ENCODE measurements around the gene FAM193A. TPM values are rescaled to one million over a fixed set of nuclear protein-coding genes. Genes with fewer than 3 reads are reported as not detected.
"Not testable (repeated sequence)": the region's sequence is repeated elsewhere in the genome, so short reads cannot be mapped to it uniquely, and the experiment has no call there.

FAM193A gene
- polyA plus RNA-seq, 6 donors from 2014 or later = 1.5 to 5.9 (median 2.2) TPM

DNA sequence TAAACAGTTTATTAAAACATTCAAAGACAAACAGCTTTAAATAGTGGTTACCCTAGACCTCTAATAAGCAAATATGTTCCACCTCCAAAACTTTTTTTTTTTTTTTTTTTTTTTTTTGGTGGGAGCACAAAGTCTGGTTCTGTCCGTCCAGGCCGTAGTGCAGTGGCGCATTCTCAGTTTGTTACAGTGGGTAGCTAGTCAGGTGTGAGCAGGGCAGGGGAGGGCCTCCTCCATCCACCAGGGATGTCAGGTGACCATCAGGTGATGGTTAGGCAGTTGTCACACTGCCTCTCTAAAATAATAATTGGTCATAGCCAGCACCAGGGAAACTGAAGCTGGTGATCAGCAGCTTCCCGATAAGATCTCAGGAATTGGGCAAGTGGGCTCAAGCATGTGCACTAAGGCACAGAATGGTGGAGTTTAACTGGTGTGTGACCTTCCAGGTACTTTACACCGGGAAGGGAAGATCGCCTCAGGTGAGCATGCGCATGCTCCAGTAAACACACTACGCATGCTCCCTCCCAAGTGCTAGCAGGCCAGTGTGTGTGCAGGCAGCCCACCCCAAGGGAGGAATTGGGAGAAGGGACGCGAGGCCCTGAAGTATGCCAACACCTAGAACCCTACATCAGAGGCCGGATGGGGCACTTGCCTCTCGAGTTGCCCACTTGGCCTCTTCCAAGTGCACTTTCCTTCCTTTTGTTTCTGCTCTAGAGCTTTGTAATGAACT lies 192.5 kb downstream of the FAM193A start:
- no peaks in the 10 kb centered on the region for H3K9me3 Mint-ChIP-seq
- no peak for DNase-seq
- H3K36me3 Mint-ChIP-seq = peaks cover 4 to 13% of the 10 kb centered on the region in 2 donors
- H3K4me3 Mint-ChIP-seq = no peak overlapping the region
- no peak for ATAC-seq (ENCODE audit: low read depth in 2 of 2)
- H3K27me3 Mint-ChIP-seq = no peaks in the 10 kb centered on the region
- peak overlapping the region in 3 of 6 donors; percentile 33 to 57 (median 37) for H3K27ac Mint-ChIP-seq
- peaks cover 3 to 4% (median 3%) of the 10 kb centered on the region in 3 donors for H3K4me1 Mint-ChIP-seq

DNA sequence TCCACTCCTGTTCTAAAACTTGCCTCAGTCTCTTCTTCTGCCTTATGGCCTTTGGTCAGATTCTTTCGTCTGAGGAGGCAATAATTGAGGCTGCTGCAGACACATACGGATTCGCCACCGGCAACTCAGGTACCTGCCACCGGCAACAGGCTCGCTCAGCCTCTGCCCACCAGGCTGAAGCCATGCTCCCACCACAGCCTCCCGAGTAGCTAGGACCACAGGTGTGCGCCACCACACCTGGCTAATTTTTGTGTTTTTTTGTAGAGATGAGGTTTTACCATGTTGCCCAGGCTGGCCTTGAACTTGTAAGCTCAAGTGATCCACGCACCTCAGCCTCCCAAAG lies 193.1 kb downstream of the FAM193A start:
- peaks cover 6 to 9% (median 9%) of the 10 kb centered on the region in 3 donors for H3K4me1 Mint-ChIP-seq
- H3K27ac Mint-ChIP-seq = peak overlapping the region in 1 of 6 donors; percentile 24
- no peak for ATAC-seq (ENCODE audit: low read depth in 2 of 2)
- H3K27me3 Mint-ChIP-seq = no peaks in the 10 kb centered on the region
- no peak for DNase-seq
- H3K36me3 Mint-ChIP-seq = peaks cover 4 to 13% of the 10 kb centered on the region in 2 donors
- H3K9me3 Mint-ChIP-seq = peaks cover 0 to 3% (median 0%) of the 10 kb centered on the region in 7 donors
- H3K4me3 Mint-ChIP-seq = no peak overlapping the region

DNA sequence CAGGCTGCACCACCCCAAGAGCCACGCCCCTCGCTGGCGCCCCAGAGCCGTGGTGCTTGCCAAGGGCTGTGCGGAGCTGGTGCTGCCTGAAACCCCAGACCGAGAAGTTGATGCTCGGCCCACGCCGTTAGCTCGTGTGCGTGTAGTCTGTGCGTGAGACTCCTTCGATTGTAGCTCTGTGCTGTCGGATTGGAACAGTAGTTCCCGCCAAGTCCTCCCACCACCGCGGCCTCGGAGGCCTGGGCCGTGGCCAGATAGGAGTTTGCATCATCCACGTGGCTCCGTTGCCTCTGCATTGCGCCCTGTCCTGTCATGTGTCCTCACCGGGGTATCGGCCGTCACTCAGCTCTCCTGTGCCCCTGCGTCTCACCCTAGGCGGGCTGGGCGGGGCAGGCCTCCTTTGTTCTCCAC lies 195.5 kb downstream of the FAM193A start:
- peak overlapping the region in 2 of 8 donors; percentile 44 to 55 for H3K4me3 Mint-ChIP-seq
- peaks cover 10 to 14% (median 12%) of the 10 kb centered on the region in 3 donors for H3K4me1 Mint-ChIP-seq
- ATAC-seq (ENCODE audit: low read depth in 2 of 2) (no peak), DNase-seq (no peak)
- H3K9me3 Mint-ChIP-seq = peaks cover 2 to 23% (median 8%) of the 10 kb centered on the region in 7 donors
- no peaks in the 10 kb centered on the region for H3K27me3 Mint-ChIP-seq
- peaks cover 16 to 21% of the 10 kb centered on the region in 2 donors for H3K36me3 Mint-ChIP-seq
- H3K27ac Mint-ChIP-seq = peak overlapping the region in 3 of 6 donors; percentile 20 to 35 (median 30)

DNA sequence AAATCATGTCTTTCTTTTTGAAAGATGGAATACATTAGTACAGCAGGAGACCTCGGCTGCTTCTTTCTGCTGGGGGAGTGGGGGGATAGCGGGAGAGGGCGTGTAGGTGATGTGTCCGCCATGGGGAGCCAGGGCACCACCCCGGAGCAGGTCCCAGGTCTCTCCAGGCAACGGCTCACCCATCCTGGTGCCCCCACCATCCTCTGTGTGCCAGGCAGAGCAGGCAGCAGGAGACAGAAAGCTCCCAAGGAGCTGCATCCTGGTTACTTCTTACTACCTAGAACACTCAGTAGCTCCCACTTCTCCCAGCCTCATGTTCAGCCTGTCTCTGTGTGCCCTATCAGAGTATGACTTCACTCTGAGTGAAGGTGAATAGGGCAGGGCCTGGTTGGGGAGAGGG lies 196.1 kb downstream of the FAM193A start:
- no peak for ATAC-seq (ENCODE audit: low read depth in 2 of 2)
- H3K27me3 Mint-ChIP-seq = no peaks in the 10 kb centered on the region
- no peak for DNase-seq
- peaks cover 16 to 21% of the 10 kb centered on the region in 2 donors for H3K36me3 Mint-ChIP-seq
- peaks cover 2 to 23% (median 8%) of the 10 kb centered on the region in 7 donors for H3K9me3 Mint-ChIP-seq
- no peak overlapping the region for H3K4me3 Mint-ChIP-seq
- H3K27ac Mint-ChIP-seq = peak overlapping the region in 3 of 6 donors; percentile 17 to 88 (median 35)
- peaks cover 10 to 14% (median 12%) of the 10 kb centered on the region in 3 donors for H3K4me1 Mint-ChIP-seq

DNA sequence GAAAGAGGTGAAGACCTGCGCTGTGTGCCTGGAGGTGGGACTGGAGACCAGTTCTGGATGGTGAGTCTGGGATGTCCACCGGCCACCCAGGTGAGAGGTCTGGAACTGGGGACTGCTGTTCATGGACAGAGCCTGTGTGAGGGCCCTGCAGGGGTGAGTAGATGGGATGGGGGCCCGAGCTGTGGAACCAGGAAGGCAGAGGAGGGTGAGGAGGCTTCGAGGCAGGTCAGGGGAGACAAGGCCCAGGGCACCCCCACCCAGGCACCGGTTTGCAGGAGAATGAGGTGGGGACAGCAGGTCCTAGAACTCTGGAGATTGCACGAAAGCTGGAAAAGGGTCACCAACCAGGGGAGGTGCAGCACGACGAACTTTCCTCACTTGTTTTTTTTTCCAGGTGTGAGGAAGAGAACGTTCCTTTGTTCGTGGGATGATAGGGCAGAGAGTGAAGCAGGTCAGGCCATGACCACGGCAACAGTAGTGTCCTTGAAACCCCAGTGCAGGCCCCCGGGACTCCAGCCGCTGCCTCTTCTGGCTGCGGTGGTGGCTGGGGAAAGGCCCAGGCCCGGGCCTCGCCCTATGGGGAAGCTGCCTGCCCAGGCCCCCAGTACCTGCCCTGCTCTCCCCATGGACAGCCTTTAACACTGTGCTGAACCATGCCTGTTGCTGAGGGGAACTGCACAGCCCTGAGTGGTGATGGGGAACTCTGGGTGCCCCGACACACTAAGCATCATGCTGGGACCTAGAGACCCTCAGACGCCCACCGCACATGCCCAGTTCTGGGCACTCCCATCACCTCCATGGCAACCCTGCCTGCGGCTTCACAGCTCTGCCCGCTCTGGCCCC lies 196.8 kb downstream of the FAM193A start:
- peak overlapping the region in 5 of 6 donors; percentile 17 to 88 (median 64) for H3K27ac Mint-ChIP-seq

DNA sequence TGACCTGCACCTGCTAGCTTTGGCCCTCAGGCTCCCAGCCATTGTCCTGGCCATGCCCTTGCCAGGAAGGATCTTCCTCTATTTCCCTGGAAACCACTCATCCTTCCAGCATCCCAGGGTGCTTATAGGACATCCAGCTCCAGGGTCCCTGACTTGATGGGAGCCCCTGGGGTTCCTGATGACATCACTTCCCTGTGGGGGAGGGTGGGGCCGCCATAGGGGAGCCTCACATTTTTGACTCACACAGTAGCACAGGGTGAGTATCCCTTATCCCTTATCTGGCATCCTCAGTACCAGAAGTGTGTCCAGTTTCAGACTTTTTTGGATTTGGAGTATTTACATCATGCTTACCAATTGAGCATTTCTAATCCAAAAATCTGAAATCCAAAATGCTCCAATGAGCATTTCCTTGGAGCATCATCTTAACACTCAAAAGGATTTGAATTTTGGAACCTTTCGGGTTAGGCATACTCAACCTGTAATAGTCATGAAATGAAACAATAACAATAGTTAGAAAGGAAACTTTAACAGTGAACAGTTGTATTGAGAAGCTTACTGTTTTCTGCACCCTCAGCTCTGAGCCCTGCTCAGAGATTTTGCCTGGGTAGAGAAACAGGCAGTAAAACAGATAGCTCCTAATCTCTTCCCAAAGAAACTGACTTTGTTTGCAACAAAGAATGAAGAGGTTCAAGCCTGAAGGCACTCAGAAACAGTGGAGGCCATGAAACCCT lies 197.6 kb downstream of the FAM193A start:
- no peak for ATAC-seq (ENCODE audit: low read depth in 2 of 2)
- peak overlapping the region in 3 of 6 donors; percentile 49 to 73 (median 64) for H3K27ac Mint-ChIP-seq
- H3K36me3 Mint-ChIP-seq = peaks cover 16 to 21% of the 10 kb centered on the region in 2 donors

More for the DNA sequence above, 196.8 kb downstream of the FAM193A start:
- Mint-ChIP-seq H3K4me3 (no peak overlapping the region), H3K27me3 (no peaks in the 10 kb centered on the region), H3K4me1 (peaks cover 11 to 16% (median 13%) of the 10 kb centered on the region in 3 donors), H3K36me3 (peaks cover 16 to 21% of the 10 kb centered on the region in 2 donors), H3K9me3 (peaks cover 2 to 23% (median 10%) of the 10 kb centered on the region in 7 donors)
- ATAC-seq (ENCODE audit: low read depth in 2 of 2) = no peak
- DNase-seq = no peak

DNA sequence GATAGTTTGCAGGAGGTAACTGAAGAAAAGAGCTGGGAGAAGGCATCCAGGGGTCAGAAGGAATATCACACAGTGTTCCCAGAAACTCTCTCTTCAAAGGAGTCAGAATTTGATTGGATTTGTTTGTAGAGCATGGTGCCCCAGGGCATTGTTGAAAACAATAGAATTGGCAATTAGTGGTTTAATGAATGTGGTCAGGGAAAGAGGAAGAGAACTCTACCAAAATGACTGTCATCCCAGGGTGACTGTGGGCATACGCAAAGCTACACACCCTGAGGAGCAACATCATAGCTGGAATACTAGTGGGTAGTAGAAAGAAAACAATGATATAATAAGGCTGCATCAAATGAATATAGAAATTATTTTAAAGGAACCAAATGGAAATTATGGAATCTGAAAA lies 198.2 kb downstream of the FAM193A start:
- no peak overlapping the region for H3K4me3 Mint-ChIP-seq
- peaks cover 14 to 20% (median 16%) of the 10 kb centered on the region in 3 donors for H3K4me1 Mint-ChIP-seq
- peaks cover 16 to 21% of the 10 kb centered on the region in 2 donors for H3K36me3 Mint-ChIP-seq
- DNase-seq (no peak), ATAC-seq (ENCODE audit: low read depth in 2 of 2) (no peak)
- peak overlapping the region in 1 of 6 donors; percentile 28 for H3K27ac Mint-ChIP-seq
- H3K9me3 Mint-ChIP-seq = peaks cover 3 to 23% (median 10%) of the 10 kb centered on the region in 7 donors
- H3K27me3 Mint-ChIP-seq = no peaks in the 10 kb centered on the region

More for the DNA sequence above, 197.6 kb downstream of the FAM193A start:
- H3K4me1 Mint-ChIP-seq = peaks cover 14 to 20% (median 16%) of the 10 kb centered on the region in 3 donors
- H3K27me3 Mint-ChIP-seq = no peaks in the 10 kb centered on the region
- no peak overlapping the region for H3K4me3 Mint-ChIP-seq
- H3K9me3 Mint-ChIP-seq = peaks cover 3 to 23% (median 10%) of the 10 kb centered on the region in 7 donors
- DNase-seq = no peak

DNA sequence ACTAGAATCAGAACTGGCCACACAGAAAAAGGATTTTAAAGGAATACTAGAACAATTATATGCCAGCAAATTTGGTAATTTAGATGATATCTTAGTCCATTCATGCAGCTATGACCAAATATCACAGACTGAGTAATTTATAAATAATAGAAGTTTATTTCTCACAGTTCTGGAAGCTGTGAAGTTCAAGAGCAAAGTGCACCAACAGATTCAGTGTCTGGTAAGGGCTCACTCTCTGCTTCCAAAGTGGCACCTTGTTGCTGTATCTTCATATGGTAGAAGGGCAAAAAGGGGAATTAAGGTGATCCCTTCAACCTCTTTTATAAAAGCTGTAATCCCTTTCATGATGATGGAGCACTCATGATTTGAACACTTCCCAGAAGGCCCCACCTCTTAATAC lies 199.4 kb downstream of the FAM193A start:
- Mint-ChIP-seq H3K4me1 (peaks cover 18 to 25% (median 20%) of the 10 kb centered on the region in 3 donors), H3K4me3 (no peak overlapping the region), H3K27me3 (no peaks in the 10 kb centered on the region), H3K27ac (peak overlapping the region in 1 of 6 donors; percentile 76), H3K36me3 (peaks cover 16 to 21% of the 10 kb centered on the region in 2 donors), H3K9me3 (peaks cover 3 to 23% (median 10%) of the 10 kb centered on the region in 7 donors)
- no peak for ATAC-seq (ENCODE audit: low read depth in 2 of 2)
- DNase-seq = no peak

DNA sequence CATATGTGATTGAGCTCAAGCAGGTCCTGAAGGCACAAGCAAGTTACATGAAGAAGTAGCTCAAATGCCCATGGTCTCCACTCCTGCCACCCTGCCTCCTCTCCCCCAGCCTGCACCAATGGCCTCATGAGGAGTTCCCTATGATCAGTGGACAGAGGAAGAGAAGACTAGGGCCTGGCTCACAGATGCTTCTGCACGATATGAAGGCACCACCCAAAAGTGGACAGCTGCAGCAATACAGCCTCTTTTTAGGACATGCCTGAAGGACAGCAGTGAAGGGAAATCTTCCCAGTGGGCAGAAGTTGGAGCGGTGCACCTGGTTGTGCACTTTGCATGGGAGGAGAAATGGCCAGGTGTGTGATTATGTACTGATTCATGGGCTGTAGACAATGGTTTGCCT lies 201.8 kb downstream of the FAM193A start:
- H3K36me3 Mint-ChIP-seq = peaks cover 8 to 11% of the 10 kb centered on the region in 2 donors
- H3K27ac Mint-ChIP-seq = peak overlapping the region in 2 of 6 donors; percentile 3 to 74
- not testable (repeated sequence) for H3K4me3 Mint-ChIP-seq

DNA sequence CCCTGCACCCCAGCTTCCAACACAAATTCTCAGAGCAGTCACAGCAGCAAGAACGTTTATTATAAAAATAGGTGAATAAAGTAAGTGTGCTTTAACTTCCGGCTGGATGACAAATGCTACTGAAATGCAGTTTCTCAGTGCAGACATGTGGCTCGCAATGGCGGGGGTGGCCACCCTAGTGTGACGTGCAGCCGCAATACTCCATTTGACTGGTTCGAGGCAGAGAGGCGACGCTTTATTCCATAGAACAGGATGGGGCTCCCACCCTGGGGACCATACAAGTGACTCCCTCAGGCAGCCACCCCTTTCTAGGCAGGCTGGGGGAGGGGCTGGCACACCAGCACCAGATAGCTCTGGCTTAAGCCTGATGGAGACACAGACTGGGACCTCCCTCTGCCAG lies 205.2 kb downstream of the FAM193A start:
- Mint-ChIP-seq H3K27me3 (no peaks in the 10 kb centered on the region), H3K9me3 (peaks cover 0 to 5% (median 2%) of the 10 kb centered on the region in 7 donors), H3K36me3 (no peaks in the 10 kb centered on the region), H3K4me3 (no peak overlapping the region), H3K4me1 (peaks cover 16 to 29% (median 18%) of the 10 kb centered on the region in 3 donors), H3K27ac (peak overlapping the region in 5 of 6 donors; percentile 38 to 94 (median 60))
- ATAC-seq (ENCODE audit: low read depth in 2 of 2) = no peak
- DNase-seq = no peak

More for the DNA sequence above, 201.8 kb downstream of the FAM193A start:
- DNase-seq; ATAC-seq (ENCODE audit: low read depth in 2 of 2); H3K27me3 Mint-ChIP-seq: not testable (repeated sequence)
- H3K9me3 Mint-ChIP-seq = peaks cover 3 to 23% (median 10%) of the 10 kb centered on the region in 7 donors
- H3K4me1 Mint-ChIP-seq = peaks cover 15 to 25% (median 20%) of the 10 kb centered on the region in 3 donors

DNA sequence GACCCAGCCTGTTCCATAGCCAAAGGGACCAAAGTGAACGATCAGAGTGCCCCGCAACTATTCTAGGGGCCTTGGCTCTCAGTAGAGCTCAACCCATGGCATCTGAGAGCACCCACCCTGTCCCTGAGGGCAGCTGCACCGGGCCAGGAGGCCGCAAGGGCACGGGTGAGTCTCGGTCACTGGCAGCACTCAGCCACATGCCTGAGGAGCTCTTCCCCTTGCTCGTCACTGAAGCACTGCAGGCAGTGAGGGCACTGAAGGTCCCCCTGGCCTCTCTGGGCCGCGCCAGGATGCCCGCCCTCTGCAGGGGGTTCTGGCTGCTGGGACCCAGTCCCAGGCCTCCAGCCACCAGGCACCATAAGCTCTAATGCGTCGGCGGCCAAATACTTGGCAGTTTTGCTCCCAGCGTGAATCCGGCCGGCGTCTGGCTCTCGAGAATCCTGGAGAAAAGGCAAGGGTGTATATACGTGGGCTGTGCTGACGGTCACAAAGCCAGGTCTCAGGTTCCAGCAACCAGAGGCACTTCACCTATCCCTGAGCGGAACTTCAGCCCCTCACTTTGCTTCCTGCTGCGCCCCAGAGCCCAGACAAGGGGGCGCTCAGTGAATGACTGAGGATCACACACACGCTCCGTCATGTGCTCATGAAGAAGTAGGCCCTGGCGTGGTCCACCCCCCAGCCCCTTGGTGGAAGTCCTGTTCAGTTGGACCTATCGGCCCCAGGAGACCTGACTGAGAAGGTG lies 205.8 kb downstream of the FAM193A start:
- no peaks in the 10 kb centered on the region for H3K36me3 Mint-ChIP-seq
- peak overlapping the region in 4 of 6 donors; percentile 38 to 94 (median 72) for H3K27ac Mint-ChIP-seq
- peaks cover 20 to 36% (median 21%) of the 10 kb centered on the region in 3 donors for H3K4me1 Mint-ChIP-seq
- no peak for ATAC-seq (ENCODE audit: low read depth in 2 of 2)
- H3K27me3 Mint-ChIP-seq = no peaks in the 10 kb centered on the region
- H3K9me3 Mint-ChIP-seq = peaks cover 0 to 2% (median 0%) of the 10 kb centered on the region in 7 donors
- H3K4me3 Mint-ChIP-seq = no peak overlapping the region
- no peak for DNase-seq

DNA sequence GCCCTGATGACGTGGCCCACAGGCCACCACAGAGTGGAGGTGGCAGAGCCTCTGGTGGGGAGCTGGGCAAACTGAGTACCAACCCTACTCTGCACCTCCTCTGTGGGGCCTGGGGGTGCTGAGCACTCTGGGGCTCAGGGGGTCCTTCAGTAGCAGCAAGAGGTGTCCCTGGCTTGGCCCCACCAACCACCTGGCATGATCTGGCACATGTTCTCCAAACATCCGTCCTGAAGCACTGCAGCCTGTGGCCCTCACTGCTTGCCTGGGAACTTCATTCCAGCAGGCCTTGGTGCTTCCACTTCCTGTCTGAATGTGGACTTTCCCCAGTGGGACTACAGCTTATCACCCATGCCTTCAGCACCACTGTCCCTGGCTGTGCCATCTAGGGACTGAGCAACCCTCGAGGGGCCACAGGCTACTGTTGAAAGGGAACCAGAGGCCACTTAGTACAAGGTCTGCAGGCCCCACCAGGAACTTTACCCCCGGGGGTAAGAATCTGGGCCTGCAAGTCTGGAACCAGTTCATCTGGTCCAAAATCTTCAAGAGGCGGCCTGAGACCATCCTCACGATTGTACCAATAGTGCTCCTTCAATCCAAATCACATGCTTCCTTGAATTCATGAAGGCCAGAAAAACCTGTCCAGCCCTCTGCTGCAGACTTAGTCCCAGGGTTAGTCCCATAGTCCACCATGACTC lies 206.5 kb downstream of the FAM193A start:
- Mint-ChIP-seq H3K27ac (peak overlapping the region in 4 of 6 donors; percentile 29 to 90 (median 82)), H3K4me3 (no peak overlapping the region), H3K4me1 (peaks cover 26 to 43% (median 28%) of the 10 kb centered on the region in 3 donors), H3K36me3 (peaks cover 5 to 7% of the 10 kb centered on the region in 2 donors), H3K27me3 (no peaks in the 10 kb centered on the region), H3K9me3 (peaks cover 0 to 2% (median 0%) of the 10 kb centered on the region in 7 donors)
- DNase-seq (no peak), ATAC-seq (ENCODE audit: low read depth in 2 of 2) (no peak)
